SH-SY5Y (cell line): ENCODE measurements around the gene PTPRG.

ENCODE experiments used
- GATA2 ChIP-seq: IDR thresholded peaks from 2 replicates; pipeline ENCODE4 v1.6.1; 2011; ENCODE audit warnings: mild to moderate bottlenecking, low read depth, low read length
- GATA3 ChIP-seq: IDR thresholded peaks from 2 replicates; pipeline ENCODE4 v1.6.1; 2011; ENCODE audit warnings: low read depth, mild to moderate bottlenecking, low read length, moderate library complexity

DNA sequence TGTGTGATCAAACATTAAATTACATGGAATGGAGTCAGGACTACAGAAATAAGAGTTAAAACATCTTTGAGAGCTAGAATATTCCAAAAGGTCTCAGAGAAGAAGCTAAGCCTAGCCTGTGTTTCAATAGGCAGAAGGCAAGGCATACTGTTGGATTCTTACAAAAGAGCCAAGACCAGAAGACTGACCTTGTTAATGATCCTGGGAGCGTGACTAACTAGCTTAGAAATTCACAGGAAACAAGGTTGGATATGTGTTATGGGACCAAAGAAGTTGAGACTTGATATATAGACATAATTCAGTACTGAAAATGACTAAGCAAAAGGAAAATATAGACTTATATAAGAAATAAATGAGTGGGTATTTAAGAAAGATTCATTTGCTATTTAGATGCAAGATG lies 761.9 kb downstream of the PTPRG start:
- TF ChIP-seq GATA2 (no peak), GATA3 (no peak)
